WTC11 (cell line): ENCODE data around the gene HPS3. TPM values are rescaled to one million over a fixed set of nuclear protein-coding genes. Genes with fewer than 3 reads are reported as not detected.
A peak's percentile ranks its signal among the peaks of the same experiment; 100 is the strongest.

Source experiments
- ATAC-seq: fragments of 200-7000 bp; cut with Tn5 transposase; 2 replicates; pipeline ENCODE4 v1.10.0; 2021; ENCODE audit warnings: mild to moderate bottlenecking, moderate library complexity
- Bru-seq: library from RNA; stranded (reverse); fragments of 400-500 nt; gene quantifications from one replicate; lab custom pipeline; 2021; lab: Mats Ljungman, UMichigan
- CTCF ChIA-PET: fragments of 300-600 bp; sonication (Branson Sonifier 250); formaldehyde crosslinking; loops from one replicate; lab custom pipeline; 2021; ENCODE audit warnings: antibody characterized with exemption; lab: Charles Lee
- POLR2A ChIA-PET: fragments of 350-600 bp; sonication (Branson Sonifier 250); formaldehyde crosslinking; loops from one replicate; lab custom pipeline; 2021; ENCODE audit warnings: antibody characterized with exemption; lab: Charles Lee
- DNase-seq: peaks from one replicate; pipeline ENCODE4 v3.0.0; 2021; ENCODE audit warnings: low spot score
- H3K27ac Mint-ChIP-seq: 2 replicates; pipeline ENCODE4 v1.8.0; 2021; ENCODE audit warnings: mixed read lengths
- H3K27me3 Mint-ChIP-seq: 2 replicates; pipeline ENCODE4 v1.8.0; 2021; ENCODE audit warnings: low read depth, mild to moderate bottlenecking, moderate library complexity, mixed read lengths
- H3K36me3 Mint-ChIP-seq: 2 replicates; pipeline ENCODE4 v1.8.0; 2021; ENCODE audit warnings: mixed read lengths
- H3K4me1 Mint-ChIP-seq: 2 replicates; pipeline ENCODE4 v1.8.0; 2022; ENCODE audit warnings: mixed read lengths
- H3K4me3 Mint-ChIP-seq: 2 replicates; pipeline ENCODE4 v1.8.0; 2021; ENCODE audit warnings: mild to moderate bottlenecking, moderate library complexity, mixed read lengths
- H3K9me3 Mint-ChIP-seq: 2 replicates; pipeline ENCODE4 v1.8.0; 2021; ENCODE audit warnings: mixed read lengths
- CBFB ChIP-seq: sonication (generic); formaldehyde crosslinking; IDR thresholded peaks from 2 replicates; pipeline ENCODE4 v1.8.1; 2022; ENCODE audit warnings: mild to moderate bottlenecking, low read depth, missing genetic modification reagents
- CREB1 ChIP-seq: sonication (generic); formaldehyde crosslinking; IDR thresholded peaks from 2 replicates; pipeline ENCODE4 v1.8.0; 2023; ENCODE audit warnings: mild to moderate bottlenecking, missing genetic modification reagents
- EMX1 ChIP-seq: fragments of 250-450 bp; sonication (Bioruptor Pico); IDR thresholded peaks from 2 replicates; pipeline ENCODE4 v1.8.0; 2021; ENCODE audit warnings: mild to moderate bottlenecking
- ESRRA ChIP-seq: sonication (generic); formaldehyde crosslinking; IDR thresholded peaks from 2 replicates; pipeline ENCODE4 v1.8.1; 2022; ENCODE audit warnings: mild to moderate bottlenecking, missing genetic modification reagents, borderline replicate concordance
- ETV6 ChIP-seq: sonication (generic); formaldehyde crosslinking; IDR thresholded peaks from 2 replicates; pipeline ENCODE4 v1.8.1; 2022; ENCODE audit warnings: mild to moderate bottlenecking, missing genetic modification reagents
- FOXK1 ChIP-seq: sonication (generic); formaldehyde crosslinking; IDR thresholded peaks from 2 replicates; pipeline ENCODE4 v1.8.0; 2022; ENCODE audit warnings: mild to moderate bottlenecking, moderate library complexity, missing genetic modification reagents
- GRHL2 ChIP-seq: fragments of 250-450 bp; sonication (Bioruptor Pico); IDR thresholded peaks from 2 replicates; pipeline ENCODE4 v1.8.0; 2022; ENCODE audit warnings: mild to moderate bottlenecking, moderate library complexity; ENCODE audit not compliant: insufficient replicate concordance, severe bottlenecking
- GTF2I ChIP-seq: fragments of 250-450 bp; sonication (Bioruptor Pico); conservative IDR thresholded peaks from 2 replicates; pipeline ENCODE4 v1.4.0; 2021; ENCODE audit warnings: mild to moderate bottlenecking
- HMGA2 ChIP-seq: fragments of 250-450 bp; sonication (Bioruptor Pico); IDR thresholded peaks from 2 replicates; pipeline ENCODE4 v1.4.0; 2021; ENCODE audit warnings: mild to moderate bottlenecking, moderate library complexity
- JAZF1 ChIP-seq: fragments of 250-450 bp; sonication (Bioruptor Pico); IDR thresholded peaks from 2 replicates; pipeline ENCODE4 v1.9.0; 2021; ENCODE audit warnings: moderate library complexity, mild to moderate bottlenecking, inconsistent platforms
- MXD4 ChIP-seq: fragments of 250-450 bp; sonication (Bioruptor Pico); IDR thresholded peaks from 2 replicates; pipeline ENCODE4 v1.8.0; 2021; ENCODE audit warnings: mild to moderate bottlenecking, moderate library complexity, borderline replicate concordance
- NFATC4 ChIP-seq: fragments of 250-450 bp; sonication (Bioruptor Pico); IDR thresholded peaks from 2 replicates; pipeline ENCODE4 v1.9.0; 2021; ENCODE audit warnings: mild to moderate bottlenecking
- TEAD4 ChIP-seq: sonication (generic); formaldehyde crosslinking; IDR thresholded peaks from 2 replicates; pipeline ENCODE4 v1.8.0; 2022; ENCODE audit warnings: mild to moderate bottlenecking, missing genetic modification reagents
- ZBTB21 ChIP-seq: sonication (generic); formaldehyde crosslinking; IDR thresholded peaks from 2 replicates; pipeline ENCODE4 v1.8.1; 2023; ENCODE audit warnings: mild to moderate bottlenecking, missing genetic modification reagents, borderline replicate concordance
- ZNF138 ChIP-seq: sonication (generic); formaldehyde crosslinking; conservative IDR thresholded peaks from 2 replicates; pipeline ENCODE4 v1.8.1; 2022; ENCODE audit warnings: mild to moderate bottlenecking, moderate library complexity, missing genetic modification reagents
- ZNF219 ChIP-seq: sonication (generic); formaldehyde crosslinking; IDR thresholded peaks from 2 replicates; pipeline ENCODE4 v1.8.0; 2023; ENCODE audit warnings: missing genetic modification reagents, mild to moderate bottlenecking, borderline replicate concordance
- ZNF317 ChIP-seq: sonication (generic); formaldehyde crosslinking; IDR thresholded peaks from 2 replicates; pipeline ENCODE4 v1.8.1; 2023; ENCODE audit warnings: low read depth, mild to moderate bottlenecking, moderate library complexity, missing genetic modification reagents, borderline replicate concordance
- ZNF423 ChIP-seq: fragments of 250-450 bp; sonication (Bioruptor Pico); IDR thresholded peaks from 2 replicates; pipeline ENCODE4 v2.1.2; 2022; ENCODE audit warnings: mild to moderate bottlenecking, moderate library complexity
- long read RNA-seq, 3 experiments: library from RNA in 1 of 3; library from capped mRNA in 1 of 3; library from polyadenylated mRNA in 1 of 3; unstranded in 2 of 3; stranded (forward) in 1 of 3; transcript quantifications; one replicate each; pipeline ENCODE4 v2.0.0, GENCODE V29; 2021
- total RNA-seq: library from RNA; stranded (reverse); gene quantifications from 3 replicates; pipeline ENCODE4 v1.2.3, GENCODE V29; 2021
- TF ChIP-seq, protein P1 (sequence below): sonication (generic); formaldehyde crosslinking; conservative IDR thresholded peaks from 2 replicates; pipeline ENCODE4 v1.8.1; 2022; ENCODE audit warnings: mild to moderate bottlenecking, missing genetic modification reagents
- TF ChIP-seq, protein P2 (sequence below): sonication (generic); formaldehyde crosslinking; conservative IDR thresholded peaks from 2 replicates; pipeline ENCODE4 v1.8.1; 2023; ENCODE audit warnings: mild to moderate bottlenecking, low read depth, missing genetic modification reagents, moderate library complexity
- TF ChIP-seq, protein P3 (sequence below): fragments of 250-450 bp; sonication (Bioruptor Pico); IDR thresholded peaks from 2 replicates; pipeline ENCODE4 v1.9.0; 2021; ENCODE audit warnings: mild to moderate bottlenecking
- TF ChIP-seq, protein P4 (sequence below): fragments of 250-450 bp; sonication (Bioruptor Pico); IDR thresholded peaks from 2 replicates; pipeline ENCODE4 v1.9.0; 2021; ENCODE audit warnings: mild to moderate bottlenecking, borderline replicate concordance
- TF ChIP-seq, protein P5 (sequence below): sonication (generic); formaldehyde crosslinking; IDR thresholded peaks from 2 replicates; pipeline ENCODE4 v1.8.0; 2023; ENCODE audit warnings: missing genetic modification reagents

Gene HPS3, protein sequence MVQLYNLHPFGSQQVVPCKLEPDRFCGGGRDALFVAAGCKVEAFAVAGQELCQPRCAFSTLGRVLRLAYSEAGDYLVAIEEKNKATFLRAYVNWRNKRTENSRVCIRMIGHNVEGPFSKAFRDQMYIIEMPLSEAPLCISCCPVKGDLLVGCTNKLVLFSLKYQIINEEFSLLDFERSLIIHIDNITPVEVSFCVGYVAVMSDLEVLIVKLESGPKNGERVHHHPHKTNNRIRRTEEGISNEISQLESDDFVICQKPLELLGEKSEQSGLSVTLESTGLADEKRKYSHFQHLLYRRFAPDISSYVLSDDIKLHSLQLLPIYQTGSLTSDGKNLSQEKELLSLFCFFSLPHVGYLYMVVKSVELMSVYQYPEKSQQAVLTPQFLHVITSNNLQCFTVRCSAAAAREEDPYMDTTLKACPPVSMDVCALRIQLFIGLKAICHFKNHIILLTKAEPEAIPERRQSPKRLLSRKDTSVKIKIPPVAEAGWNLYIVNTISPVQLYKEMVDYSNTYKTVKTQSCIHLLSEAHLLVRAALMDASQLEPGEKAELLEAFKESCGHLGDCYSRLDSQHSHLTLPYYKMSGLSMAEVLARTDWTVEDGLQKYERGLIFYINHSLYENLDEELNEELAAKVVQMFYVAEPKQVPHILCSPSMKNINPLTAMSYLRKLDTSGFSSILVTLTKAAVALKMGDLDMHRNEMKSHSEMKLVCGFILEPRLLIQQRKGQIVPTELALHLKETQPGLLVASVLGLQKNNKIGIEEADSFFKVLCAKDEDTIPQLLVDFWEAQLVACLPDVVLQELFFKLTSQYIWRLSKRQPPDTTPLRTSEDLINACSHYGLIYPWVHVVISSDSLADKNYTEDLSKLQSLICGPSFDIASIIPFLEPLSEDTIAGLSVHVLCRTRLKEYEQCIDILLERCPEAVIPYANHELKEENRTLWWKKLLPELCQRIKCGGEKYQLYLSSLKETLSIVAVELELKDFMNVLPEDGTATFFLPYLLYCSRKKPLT
- total RNA-seq (51.3 to 59.6 TPM (median 58.7 TPM) in 3 replicates), Bru-seq, nascent RNA (percentile 95 among the genes with signal in this experiment)
- long read RNA-seq, experiment 1, full-length matches to known transcripts: 308 of 422 reads
- long read RNA-seq, experiment 1, partial matches to known transcripts: 46 of 422 reads
- long read RNA-seq, experiment 1, other reads (novel, unspliced or antisense): 68 of 422 reads
- long read RNA-seq, experiment 2, full-length matches to known transcripts: 34 of 79 reads
- long read RNA-seq, experiment 2, partial matches to known transcripts: 34 of 79 reads
- long read RNA-seq, experiment 2, other reads (novel, unspliced or antisense): 11 of 79 reads
- long read RNA-seq, experiment 3, full-length matches to known transcripts: 8 of 15 reads
- long read RNA-seq, experiment 3, partial matches to known transcripts: 6 of 15 reads
- long read RNA-seq, experiment 3, other reads (novel, unspliced or antisense): 1 of 15 reads

DNA sequence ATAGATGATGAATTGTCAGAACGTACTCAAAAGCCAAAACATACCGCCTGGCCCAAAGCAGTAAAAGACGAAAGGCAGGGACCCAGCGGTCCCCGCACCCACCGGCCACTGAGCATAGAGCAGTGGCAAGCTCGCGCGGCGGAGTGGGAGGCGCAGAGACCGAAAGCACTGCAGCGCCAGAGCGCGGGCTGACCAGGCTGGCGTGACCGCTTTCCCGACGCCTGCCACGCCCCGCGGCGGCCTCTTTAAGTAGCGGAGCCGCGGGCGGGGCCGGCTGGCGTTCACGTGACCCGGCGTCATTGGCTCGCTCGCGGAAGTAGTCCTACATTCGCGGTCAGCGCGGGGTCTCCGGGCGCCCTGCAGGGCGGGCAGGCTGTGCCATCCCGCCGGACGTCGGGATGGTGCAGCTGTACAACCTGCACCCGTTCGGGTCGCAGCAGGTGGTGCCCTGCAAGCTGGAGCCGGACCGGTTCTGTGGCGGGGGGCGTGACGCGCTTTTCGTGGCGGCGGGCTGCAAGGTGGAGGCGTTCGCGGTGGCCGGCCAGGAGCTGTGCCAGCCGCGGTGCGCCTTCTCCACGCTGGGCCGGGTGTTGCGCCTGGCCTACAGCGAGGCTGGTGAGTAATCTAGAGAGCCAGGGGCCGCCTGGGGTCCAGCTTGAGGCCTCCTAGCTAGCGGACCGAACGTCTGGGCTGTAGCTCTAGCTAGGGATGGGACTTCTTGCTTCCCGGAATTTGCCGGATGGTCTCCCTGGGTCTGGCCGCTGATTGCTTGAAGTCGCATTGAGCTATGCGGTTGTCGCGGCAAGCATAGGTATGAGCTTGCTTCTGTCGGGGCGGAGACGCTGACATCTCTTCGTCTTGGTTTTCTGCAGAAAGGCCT lies at the start of gene HPS3:
HPS3 (plus strand) TSS at position 313 of the 880 bp plus-strand sequence; CDS start at position 399, 86 bp downstream.
- Mint-ChIP-seq H3K4me3 (peak within 1 kb of the TSS; percentile 89), H3K36me3 (peaks cover 13% of the 10 kb centered on the region), H3K27ac (peak within 1 kb of the TSS; percentile 95), H3K27me3 (peaks cover 8% of the 10 kb centered on the region), H3K9me3 (no peaks in the 10 kb centered on the region), H3K4me1 (peaks cover 51% of the 10 kb centered on the region)
- ChIA-PET POLR2A (interaction anchor here (0.8 to 1.0 kb wide), 2 partner anchors 68 to 174 kb away, joined by 3 to 4 read pairs; no protein-coding TSS in a partner anchor), CTCF (interaction anchor here (0.7 to 2.1 kb wide), 13 partner anchors 9 to 215 kb away, joined by 3 to 26 read pairs (median 5); partner anchors contain the start of gene TM4SF18)
- ATAC-seq (peak; percentile 83), DNase-seq (peak; percentile 86)
- TF ChIP-seq, protein P1, sequence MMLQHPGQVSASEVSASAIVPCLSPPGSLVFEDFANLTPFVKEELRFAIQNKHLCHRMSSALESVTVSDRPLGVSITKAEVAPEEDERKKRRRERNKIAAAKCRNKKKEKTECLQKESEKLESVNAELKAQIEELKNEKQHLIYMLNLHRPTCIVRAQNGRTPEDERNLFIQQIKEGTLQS: no peak
- TF ChIP-seq, protein P2, sequence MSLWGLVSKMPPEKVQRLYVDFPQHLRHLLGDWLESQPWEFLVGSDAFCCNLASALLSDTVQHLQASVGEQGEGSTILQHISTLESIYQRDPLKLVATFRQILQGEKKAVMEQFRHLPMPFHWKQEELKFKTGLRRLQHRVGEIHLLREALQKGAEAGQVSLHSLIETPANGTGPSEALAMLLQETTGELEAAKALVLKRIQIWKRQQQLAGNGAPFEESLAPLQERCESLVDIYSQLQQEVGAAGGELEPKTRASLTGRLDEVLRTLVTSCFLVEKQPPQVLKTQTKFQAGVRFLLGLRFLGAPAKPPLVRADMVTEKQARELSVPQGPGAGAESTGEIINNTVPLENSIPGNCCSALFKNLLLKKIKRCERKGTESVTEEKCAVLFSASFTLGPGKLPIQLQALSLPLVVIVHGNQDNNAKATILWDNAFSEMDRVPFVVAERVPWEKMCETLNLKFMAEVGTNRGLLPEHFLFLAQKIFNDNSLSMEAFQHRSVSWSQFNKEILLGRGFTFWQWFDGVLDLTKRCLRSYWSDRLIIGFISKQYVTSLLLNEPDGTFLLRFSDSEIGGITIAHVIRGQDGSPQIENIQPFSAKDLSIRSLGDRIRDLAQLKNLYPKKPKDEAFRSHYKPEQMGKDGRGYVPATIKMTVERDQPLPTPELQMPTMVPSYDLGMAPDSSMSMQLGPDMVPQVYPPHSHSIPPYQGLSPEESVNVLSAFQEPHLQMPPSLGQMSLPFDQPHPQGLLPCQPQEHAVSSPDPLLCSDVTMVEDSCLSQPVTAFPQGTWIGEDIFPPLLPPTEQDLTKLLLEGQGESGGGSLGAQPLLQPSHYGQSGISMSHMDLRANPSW (CRISPR knock-in tag): 0 out of 2 replicates have a peak, but pooled peaks have one; percentile 32
- no peak for TF ChIP-seq JAZF1 (CRISPR knock-in tag)
- TF ChIP-seq CBFB: no peak
- TF ChIP-seq GRHL2 (CRISPR knock-in tag): no peak
- TF ChIP-seq GTF2I (CRISPR knock-in tag): 0 out of 2 replicates have a peak, but pooled peaks have one; percentile 17
- TF ChIP-seq NFATC4 (CRISPR knock-in tag): no peak
- peak; percentile 43 for TF ChIP-seq FOXK1 (CRISPR knock-in tag)
- TF ChIP-seq EMX1 (CRISPR knock-in tag): no peak
- TF ChIP-seq, protein P3, sequence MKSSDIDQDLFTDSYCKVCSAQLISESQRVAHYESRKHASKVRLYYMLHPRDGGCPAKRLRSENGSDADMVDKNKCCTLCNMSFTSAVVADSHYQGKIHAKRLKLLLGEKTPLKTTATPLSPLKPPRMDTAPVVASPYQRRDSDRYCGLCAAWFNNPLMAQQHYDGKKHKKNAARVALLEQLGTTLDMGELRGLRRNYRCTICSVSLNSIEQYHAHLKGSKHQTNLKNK: no peak
- peak; percentile 17; the same call in 1 of the 2 replicates for TF ChIP-seq ZNF317
- TF ChIP-seq CREB1: peak; percentile 84; the same call in 1 of the 2 replicates
- no peak for TF ChIP-seq HMGA2 (CRISPR knock-in tag)
- peak; percentile 93; the same call in 1 of the 2 replicates for TF ChIP-seq ZNF138 (CRISPR knock-in tag)
- TF ChIP-seq MXD4 (CRISPR knock-in tag): no peak
- TF ChIP-seq ETV6 (CRISPR knock-in tag): peak; percentile 82
- peak; percentile 77 for TF ChIP-seq ZBTB21 (CRISPR knock-in tag)
- TF ChIP-seq, protein P4, sequence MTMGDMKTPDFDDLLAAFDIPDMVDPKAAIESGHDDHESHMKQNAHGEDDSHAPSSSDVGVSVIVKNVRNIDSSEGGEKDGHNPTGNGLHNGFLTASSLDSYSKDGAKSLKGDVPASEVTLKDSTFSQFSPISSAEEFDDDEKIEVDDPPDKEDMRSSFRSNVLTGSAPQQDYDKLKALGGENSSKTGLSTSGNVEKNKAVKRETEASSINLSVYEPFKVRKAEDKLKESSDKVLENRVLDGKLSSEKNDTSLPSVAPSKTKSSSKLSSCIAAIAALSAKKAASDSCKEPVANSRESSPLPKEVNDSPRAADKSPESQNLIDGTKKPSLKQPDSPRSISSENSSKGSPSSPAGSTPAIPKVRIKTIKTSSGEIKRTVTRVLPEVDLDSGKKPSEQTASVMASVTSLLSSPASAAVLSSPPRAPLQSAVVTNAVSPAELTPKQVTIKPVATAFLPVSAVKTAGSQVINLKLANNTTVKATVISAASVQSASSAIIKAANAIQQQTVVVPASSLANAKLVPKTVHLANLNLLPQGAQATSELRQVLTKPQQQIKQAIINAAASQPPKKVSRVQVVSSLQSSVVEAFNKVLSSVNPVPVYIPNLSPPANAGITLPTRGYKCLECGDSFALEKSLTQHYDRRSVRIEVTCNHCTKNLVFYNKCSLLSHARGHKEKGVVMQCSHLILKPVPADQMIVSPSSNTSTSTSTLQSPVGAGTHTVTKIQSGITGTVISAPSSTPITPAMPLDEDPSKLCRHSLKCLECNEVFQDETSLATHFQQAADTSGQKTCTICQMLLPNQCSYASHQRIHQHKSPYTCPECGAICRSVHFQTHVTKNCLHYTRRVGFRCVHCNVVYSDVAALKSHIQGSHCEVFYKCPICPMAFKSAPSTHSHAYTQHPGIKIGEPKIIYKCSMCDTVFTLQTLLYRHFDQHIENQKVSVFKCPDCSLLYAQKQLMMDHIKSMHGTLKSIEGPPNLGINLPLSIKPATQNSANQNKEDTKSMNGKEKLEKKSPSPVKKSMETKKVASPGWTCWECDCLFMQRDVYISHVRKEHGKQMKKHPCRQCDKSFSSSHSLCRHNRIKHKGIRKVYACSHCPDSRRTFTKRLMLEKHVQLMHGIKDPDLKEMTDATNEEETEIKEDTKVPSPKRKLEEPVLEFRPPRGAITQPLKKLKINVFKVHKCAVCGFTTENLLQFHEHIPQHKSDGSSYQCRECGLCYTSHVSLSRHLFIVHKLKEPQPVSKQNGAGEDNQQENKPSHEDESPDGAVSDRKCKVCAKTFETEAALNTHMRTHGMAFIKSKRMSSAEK (CRISPR knock-in tag): no peak
- no peak for TF ChIP-seq ZNF219 (CRISPR knock-in tag)
- TF ChIP-seq TEAD4 (CRISPR knock-in tag): no peak
- TF ChIP-seq ESRRA: 0 out of 2 replicates have a peak, but pooled peaks have one; percentile 56
- no peak for TF ChIP-seq ZNF423 (CRISPR knock-in tag)
- TF ChIP-seq, protein P5, sequence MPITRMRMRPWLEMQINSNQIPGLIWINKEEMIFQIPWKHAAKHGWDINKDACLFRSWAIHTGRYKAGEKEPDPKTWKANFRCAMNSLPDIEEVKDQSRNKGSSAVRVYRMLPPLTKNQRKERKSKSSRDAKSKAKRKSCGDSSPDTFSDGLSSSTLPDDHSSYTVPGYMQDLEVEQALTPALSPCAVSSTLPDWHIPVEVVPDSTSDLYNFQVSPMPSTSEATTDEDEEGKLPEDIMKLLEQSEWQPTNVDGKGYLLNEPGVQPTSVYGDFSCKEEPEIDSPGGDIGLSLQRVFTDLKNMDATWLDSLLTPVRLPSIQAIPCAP: peak; percentile 81
